HEK293 (cell line): ENCODE data around the gene ARMC8.

Source experiments
- CTCF ChIA-PET: fragments of 350-600 bp; formaldehyde crosslinking; extraction: SDS; loops from one replicate; lab custom pipeline; 2021; ENCODE audit warnings: antibody characterized with exemption; lab: Yijun Ruan, JAX
- POLR2A ChIA-PET: fragments of 300-600 bp; formaldehyde crosslinking; extraction: SDS; loops from one replicate; lab custom pipeline; 2020; ENCODE audit warnings: antibody characterized with exemption, inconsistent platforms; lab: Yijun Ruan, JAX
- H3K27ac ChIP-seq: fragments of 200-500 bp; sonication (Bioruptor generic); 2 replicates; pipeline ENCODE4 v1.5.1; 2014; ENCODE audit warnings: low read depth, low read length, control low read depth, inconsistent platforms; ENCODE audit errors: extremely low read depth
- H3K36me3 ChIP-seq, 2 experiments: fragments of 200-500 bp in 1 of 2; sonication (Bioruptor generic) in 1 of 2; 1 replicate in 1 of 2; 2 replicates in 1 of 2; pipeline ENCODE4 v1.5.1; 2014 to 2017; ENCODE audit warnings: inconsistent platforms in 2 of 2, low read length in 2 of 2; ENCODE audit not compliant: control insufficient read depth in 2 of 2, insufficient read depth in 1 of 2
- H3K4me1 ChIP-seq: fragments of 200-500 bp; sonication (Bioruptor generic); 2 replicates; pipeline ENCODE4 v1.5.1; 2014; ENCODE audit warnings: mild to moderate bottlenecking, low read length, inconsistent platforms; ENCODE audit not compliant: control insufficient read depth, insufficient read depth
- H3K4me3 ChIP-seq: 2 replicates; pipeline ENCODE4 v1.5.1; 2011; ENCODE audit warnings: low read depth, mild to moderate bottlenecking, control low read depth, low read length, moderate library complexity
- H3K9me3 ChIP-seq: fragments of 200-500 bp; sonication (Bioruptor generic); 2 replicates; pipeline ENCODE4 v1.5.1; 2014; ENCODE audit warnings: low read depth, low read length, inconsistent platforms; ENCODE audit not compliant: control insufficient read depth, insufficient read depth
- KLF8 ChIP-seq: fragments of 450-650 bp; formaldehyde crosslinking; IDR thresholded peaks from 2 replicates; pipeline ENCODE4 v1.5.1; 2016; ENCODE audit warnings: missing biosample characterization, missing genetic modification characterization
- MZF1 ChIP-seq: fragments of 450-650 bp; formaldehyde crosslinking; IDR thresholded peaks from 2 replicates; pipeline ENCODE4 v1.5.1; 2017; ENCODE audit warnings: missing biosample characterization, missing genetic modification characterization, borderline replicate concordance
- SCRT2 ChIP-seq: fragments of 450-650 bp; formaldehyde crosslinking; IDR thresholded peaks from 2 replicates; pipeline ENCODE4 v1.5.1; 2016; ENCODE audit warnings: missing biosample characterization, missing genetic modification characterization
- WT1 ChIP-seq: fragments of 450-650 bp; formaldehyde crosslinking; IDR thresholded peaks from 2 replicates; pipeline ENCODE4 v1.5.1; 2016; ENCODE audit warnings: missing biosample characterization, missing genetic modification characterization
- ZBTB20 ChIP-seq: fragments of 450-650 bp; formaldehyde crosslinking; IDR thresholded peaks from 2 replicates; pipeline ENCODE4 v1.5.1; 2016; ENCODE audit warnings: missing biosample characterization, missing genetic modification characterization
- ZBTB48 ChIP-seq: fragments of 450-650 bp; formaldehyde crosslinking; IDR thresholded peaks from 2 replicates; pipeline ENCODE4 v1.5.1; 2016; ENCODE audit warnings: missing biosample characterization, missing genetic modification characterization
- ZBTB8A ChIP-seq: fragments of 450-650 bp; formaldehyde crosslinking; IDR thresholded peaks from 2 replicates; pipeline ENCODE4 v1.5.1; 2016; ENCODE audit warnings: missing biosample characterization, missing genetic modification characterization
- ZEB2 ChIP-seq: fragments of 450-650 bp; formaldehyde crosslinking; IDR thresholded peaks from 2 replicates; pipeline ENCODE4 v1.5.1; 2016; ENCODE audit warnings: missing biosample characterization, missing genetic modification characterization
- ZFP69B ChIP-seq: fragments of 450-650 bp; formaldehyde crosslinking; IDR thresholded peaks from 2 replicates; pipeline ENCODE4 v1.5.1; 2016; ENCODE audit warnings: missing biosample characterization, missing genetic modification characterization
- ZNF174 ChIP-seq: fragments of 450-650 bp; formaldehyde crosslinking; IDR thresholded peaks from 2 replicates; pipeline ENCODE4 v1.5.0; 2017; ENCODE audit warnings: missing biosample characterization, mild to moderate bottlenecking, missing genetic modification characterization
- ZNF184 ChIP-seq: fragments of 450-650 bp; IDR thresholded peaks from 2 replicates; pipeline ENCODE4 v1.5.1; 2018; ENCODE audit warnings: missing biosample characterization, mild to moderate bottlenecking, missing genetic modification characterization
- ZNF19 ChIP-seq: fragments of 450-650 bp; formaldehyde crosslinking; IDR thresholded peaks from 2 replicates; pipeline ENCODE4; 2016; ENCODE audit warnings: missing biosample characterization, missing genetic modification characterization, low read depth
- ZNF221 ChIP-seq: fragments of 450-650 bp; formaldehyde crosslinking; IDR thresholded peaks from 2 replicates; pipeline ENCODE4 v1.5.1; 2017; ENCODE audit warnings: missing biosample characterization, missing genetic modification characterization, borderline replicate concordance
- ZNF335 ChIP-seq: fragments of 450-650 bp; formaldehyde crosslinking; conservative IDR thresholded peaks from 2 replicates; pipeline ENCODE4 v1.5.1; 2016; ENCODE audit warnings: missing biosample characterization, missing genetic modification characterization
- ZNF341 ChIP-seq: fragments of 450-650 bp; formaldehyde crosslinking; IDR thresholded peaks from 2 replicates; pipeline ENCODE4; 2016; ENCODE audit warnings: low read depth, missing biosample characterization, missing genetic modification characterization
- ZNF354C ChIP-seq: fragments of 450-650 bp; formaldehyde crosslinking; IDR thresholded peaks from 2 replicates; pipeline ENCODE4 v1.5.1; 2016; ENCODE audit warnings: missing biosample characterization, missing genetic modification characterization, low read depth, borderline replicate concordance
- ZNF416 ChIP-seq: fragments of 450-650 bp; formaldehyde crosslinking; IDR thresholded peaks from 2 replicates; pipeline ENCODE4 v1.5.1; 2016; ENCODE audit warnings: missing biosample characterization, missing genetic modification characterization
- ZNF654 ChIP-seq: fragments of 450-650 bp; formaldehyde crosslinking; IDR thresholded peaks from 2 replicates; pipeline ENCODE4 v1.5.1; 2016; ENCODE audit warnings: low read depth, missing biosample characterization, missing genetic modification characterization
- TF ChIP-seq, protein P1 (sequence below): fragments of 450-650 bp; formaldehyde crosslinking; IDR thresholded peaks from 2 replicates; pipeline ENCODE4 v1.5.1; 2017; ENCODE audit warnings: missing biosample characterization, missing genetic modification characterization
- TF ChIP-seq, protein P2 (sequence below): fragments of 450-650 bp; formaldehyde crosslinking; IDR thresholded peaks from 2 replicates; pipeline ENCODE4 v1.5.1; 2017; ENCODE audit warnings: missing biosample characterization, missing genetic modification characterization
- TF ChIP-seq, protein P3 (sequence below): fragments of 450-650 bp; formaldehyde crosslinking; IDR thresholded peaks from 2 replicates; pipeline ENCODE4 v1.5.1; 2016; ENCODE audit warnings: missing biosample characterization, missing genetic modification characterization
- TF ChIP-seq, protein P4 (sequence below): fragments of 450-650 bp; formaldehyde crosslinking; IDR thresholded peaks from 2 replicates; pipeline ENCODE4 v1.5.1; 2016; ENCODE audit warnings: missing biosample characterization, missing genetic modification characterization, low read depth
- TF ChIP-seq, protein P5 (sequence below): fragments of 450-650 bp; formaldehyde crosslinking; conservative IDR thresholded peaks from 2 replicates; pipeline ENCODE4 v1.5.1; 2016; ENCODE audit warnings: low read depth, missing biosample characterization, missing genetic modification characterization
- TF ChIP-seq, protein P6 (sequence below): fragments of 450-650 bp; formaldehyde crosslinking; IDR thresholded peaks from 2 replicates; pipeline ENCODE4 v1.5.1; 2016; ENCODE audit warnings: missing biosample characterization, missing genetic modification characterization

The ARMC8 gene

DNA sequence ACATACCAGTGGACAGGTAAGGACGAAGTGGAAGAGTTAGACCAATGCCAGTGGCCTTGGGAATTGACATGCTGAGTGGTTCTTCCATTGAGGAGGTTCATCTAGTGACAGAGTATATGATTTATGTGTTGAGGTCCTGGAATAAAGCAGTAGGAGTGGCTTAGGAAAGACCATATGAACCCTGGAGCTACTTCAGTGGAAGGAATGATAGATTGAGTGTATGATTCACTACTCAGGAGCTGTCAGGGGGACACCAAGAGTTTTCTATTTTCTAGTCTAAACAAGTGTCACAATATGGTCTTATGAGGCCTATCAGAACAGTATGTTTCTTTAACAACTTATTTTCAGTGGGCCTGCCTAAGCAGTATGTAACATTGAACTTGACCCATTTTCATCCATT is 78.6 kb downstream of the ARMC8 start (continued):
- TF ChIP-seq, protein P1, sequence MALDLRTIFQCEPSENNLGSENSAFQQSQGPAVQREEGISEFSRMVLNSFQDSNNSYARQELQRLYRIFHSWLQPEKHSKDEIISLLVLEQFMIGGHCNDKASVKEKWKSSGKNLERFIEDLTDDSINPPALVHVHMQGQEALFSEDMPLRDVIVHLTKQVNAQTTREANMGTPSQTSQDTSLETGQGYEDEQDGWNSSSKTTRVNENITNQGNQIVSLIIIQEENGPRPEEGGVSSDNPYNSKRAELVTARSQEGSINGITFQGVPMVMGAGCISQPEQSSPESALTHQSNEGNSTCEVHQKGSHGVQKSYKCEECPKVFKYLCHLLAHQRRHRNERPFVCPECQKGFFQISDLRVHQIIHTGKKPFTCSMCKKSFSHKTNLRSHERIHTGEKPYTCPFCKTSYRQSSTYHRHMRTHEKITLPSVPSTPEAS (tag by site-specific recombination), result no peak
- TF ChIP-seq SCRT2 (tag by site-specific recombination) (no peak), MZF1 (tag by site-specific recombination) (no peak), ZNF354C (tag by site-specific recombination) (no peak), ZBTB48 (tag by site-specific recombination) (no peak), ZNF221 (tag by site-specific recombination) (no peak), ZNF416 (tag by site-specific recombination) (no peak), ZNF341 (tag by site-specific recombination) (no peak), ZNF184 (tag by site-specific recombination) (no peak)
- TF ChIP-seq, protein P2, sequence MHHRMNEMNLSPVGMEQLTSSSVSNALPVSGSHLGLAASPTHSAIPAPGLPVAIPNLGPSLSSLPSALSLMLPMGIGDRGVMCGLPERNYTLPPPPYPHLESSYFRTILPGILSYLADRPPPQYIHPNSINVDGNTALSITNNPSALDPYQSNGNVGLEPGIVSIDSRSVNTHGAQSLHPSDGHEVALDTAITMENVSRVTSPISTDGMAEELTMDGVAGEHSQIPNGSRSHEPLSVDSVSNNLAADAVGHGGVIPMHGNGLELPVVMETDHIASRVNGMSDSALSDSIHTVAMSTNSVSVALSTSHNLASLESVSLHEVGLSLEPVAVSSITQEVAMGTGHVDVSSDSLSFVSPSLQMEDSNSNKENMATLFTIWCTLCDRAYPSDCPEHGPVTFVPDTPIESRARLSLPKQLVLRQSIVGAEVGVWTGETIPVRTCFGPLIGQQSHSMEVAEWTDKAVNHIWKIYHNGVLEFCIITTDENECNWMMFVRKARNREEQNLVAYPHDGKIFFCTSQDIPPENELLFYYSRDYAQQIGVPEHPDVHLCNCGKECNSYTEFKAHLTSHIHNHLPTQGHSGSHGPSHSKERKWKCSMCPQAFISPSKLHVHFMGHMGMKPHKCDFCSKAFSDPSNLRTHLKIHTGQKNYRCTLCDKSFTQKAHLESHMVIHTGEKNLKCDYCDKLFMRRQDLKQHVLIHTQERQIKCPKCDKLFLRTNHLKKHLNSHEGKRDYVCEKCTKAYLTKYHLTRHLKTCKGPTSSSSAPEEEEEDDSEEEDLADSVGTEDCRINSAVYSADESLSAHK (tag by site-specific recombination), result no peak
- TF ChIP-seq, all 188 proteins: peak for 0

DNA sequence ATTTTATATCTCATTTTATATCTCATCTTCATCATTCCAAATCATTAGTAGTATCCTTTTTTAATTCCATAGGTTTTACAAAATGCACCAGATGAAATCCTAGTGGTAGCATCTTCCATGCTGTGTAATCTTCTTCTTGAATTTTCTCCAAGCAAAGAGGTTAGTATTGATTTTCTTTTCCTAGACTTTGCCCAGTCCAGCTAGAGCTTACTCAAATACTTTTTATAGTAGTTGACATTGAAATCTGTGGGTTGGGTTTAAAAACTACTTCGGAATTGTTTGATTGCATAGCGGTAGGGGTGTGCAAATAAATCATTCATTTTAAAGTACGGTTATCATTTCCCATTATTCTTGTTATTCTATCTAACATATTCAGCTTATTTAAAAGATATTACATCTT is 80.0 kb downstream of the ARMC8 start:
- H3K4me1 ChIP-seq, result no peaks in the 10 kb centered on the region
- H3K9me3 ChIP-seq, result no peaks in the 10 kb centered on the region
- H3K4me3 ChIP-seq, result no peak overlapping the region
- ChIA-PET POLR2A (no interaction called here), CTCF (no interaction called here)
- H3K27ac ChIP-seq, result no peak overlapping the region
- peaks cover 0 to 30% of the 10 kb centered on the region in 2 experiments; a peak in 2 of 3 replicates for H3K36me3 ChIP-seq
- TF ChIP-seq, protein P3, sequence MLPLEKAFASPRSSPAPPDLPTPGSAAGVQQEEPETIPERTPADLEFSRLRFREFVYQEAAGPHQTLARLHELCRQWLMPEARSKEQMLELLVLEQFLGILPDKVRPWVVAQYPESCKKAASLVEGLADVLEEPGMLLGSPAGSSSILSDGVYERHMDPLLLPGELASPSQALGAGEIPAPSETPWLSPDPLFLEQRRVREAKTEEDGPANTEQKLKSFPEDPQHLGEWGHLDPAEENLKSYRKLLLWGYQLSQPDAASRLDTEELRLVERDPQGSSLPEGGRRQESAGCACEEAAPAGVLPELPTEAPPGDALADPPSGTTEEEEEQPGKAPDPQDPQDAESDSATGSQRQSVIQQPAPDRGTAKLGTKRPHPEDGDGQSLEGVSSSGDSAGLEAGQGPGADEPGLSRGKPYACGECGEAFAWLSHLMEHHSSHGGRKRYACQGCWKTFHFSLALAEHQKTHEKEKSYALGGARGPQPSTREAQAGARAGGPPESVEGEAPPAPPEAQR (tag by site-specific recombination), result no peak
- TF ChIP-seq ZEB2 (no peak), ZBTB20 (tag by site-specific recombination) (no peak), KLF8 (tag by site-specific recombination) (no peak), ZNF654 (tag by site-specific recombination) (no peak), ZNF335 (tag by site-specific recombination) (no peak), ZBTB8A (tag by site-specific recombination) (no peak), ZNF174 (tag by site-specific recombination) (no peak), ZFP69B (tag by site-specific recombination) (no peak), WT1 (tag by site-specific recombination) (no peak), ZNF19 (no peak)
- TF ChIP-seq, protein P4, sequence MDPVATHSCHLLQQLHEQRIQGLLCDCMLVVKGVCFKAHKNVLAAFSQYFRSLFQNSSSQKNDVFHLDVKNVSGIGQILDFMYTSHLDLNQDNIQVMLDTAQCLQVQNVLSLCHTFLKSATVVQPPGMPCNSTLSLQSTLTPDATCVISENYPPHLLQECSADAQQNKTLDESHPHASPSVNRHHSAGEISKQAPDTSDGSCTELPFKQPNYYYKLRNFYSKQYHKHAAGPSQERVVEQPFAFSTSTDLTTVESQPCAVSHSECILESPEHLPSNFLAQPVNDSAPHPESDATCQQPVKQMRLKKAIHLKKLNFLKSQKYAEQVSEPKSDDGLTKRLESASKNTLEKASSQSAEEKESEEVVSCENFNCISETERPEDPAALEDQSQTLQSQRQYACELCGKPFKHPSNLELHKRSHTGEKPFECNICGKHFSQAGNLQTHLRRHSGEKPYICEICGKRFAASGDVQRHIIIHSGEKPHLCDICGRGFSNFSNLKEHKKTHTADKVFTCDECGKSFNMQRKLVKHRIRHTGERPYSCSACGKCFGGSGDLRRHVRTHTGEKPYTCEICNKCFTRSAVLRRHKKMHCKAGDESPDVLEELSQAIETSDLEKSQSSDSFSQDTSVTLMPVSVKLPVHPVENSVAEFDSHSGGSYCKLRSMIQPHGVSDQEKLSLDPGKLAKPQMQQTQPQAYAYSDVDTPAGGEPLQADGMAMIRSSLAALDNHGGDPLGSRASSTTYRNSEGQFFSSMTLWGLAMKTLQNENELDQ (tag by site-specific recombination), result no peak
- TF ChIP-seq, protein P5, sequence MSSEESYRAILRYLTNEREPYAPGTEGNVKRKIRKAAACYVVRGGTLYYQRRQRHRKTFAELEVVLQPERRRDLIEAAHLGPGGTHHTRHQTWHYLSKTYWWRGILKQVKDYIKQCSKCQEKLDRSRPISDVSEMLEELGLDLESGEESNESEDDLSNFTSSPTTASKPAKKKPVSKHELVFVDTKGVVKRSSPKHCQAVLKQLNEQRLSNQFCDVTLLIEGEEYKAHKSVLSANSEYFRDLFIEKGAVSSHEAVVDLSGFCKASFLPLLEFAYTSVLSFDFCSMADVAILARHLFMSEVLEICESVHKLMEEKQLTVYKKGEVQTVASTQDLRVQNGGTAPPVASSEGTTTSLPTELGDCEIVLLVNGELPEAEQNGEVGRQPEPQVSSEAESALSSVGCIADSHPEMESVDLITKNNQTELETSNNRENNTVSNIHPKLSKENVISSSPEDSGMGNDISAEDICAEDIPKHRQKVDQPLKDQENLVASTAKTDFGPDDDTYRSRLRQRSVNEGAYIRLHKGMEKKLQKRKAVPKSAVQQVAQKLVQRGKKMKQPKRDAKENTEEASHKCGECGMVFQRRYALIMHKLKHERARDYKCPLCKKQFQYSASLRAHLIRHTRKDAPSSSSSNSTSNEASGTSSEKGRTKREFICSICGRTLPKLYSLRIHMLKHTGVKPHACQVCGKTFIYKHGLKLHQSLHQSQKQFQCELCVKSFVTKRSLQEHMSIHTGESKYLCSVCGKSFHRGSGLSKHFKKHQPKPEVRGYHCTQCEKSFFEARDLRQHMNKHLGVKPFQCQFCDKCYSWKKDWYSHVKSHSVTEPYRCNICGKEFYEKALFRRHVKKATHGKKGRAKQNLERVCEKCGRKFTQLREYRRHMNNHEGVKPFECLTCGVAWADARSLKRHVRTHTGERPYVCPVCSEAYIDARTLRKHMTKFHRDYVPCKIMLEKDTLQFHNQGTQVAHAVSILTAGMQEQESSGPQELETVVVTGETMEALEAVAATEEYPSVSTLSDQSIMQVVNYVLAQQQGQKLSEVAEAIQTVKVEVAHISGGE (tag by site-specific recombination), result no peak
- TF ChIP-seq, protein P6, sequence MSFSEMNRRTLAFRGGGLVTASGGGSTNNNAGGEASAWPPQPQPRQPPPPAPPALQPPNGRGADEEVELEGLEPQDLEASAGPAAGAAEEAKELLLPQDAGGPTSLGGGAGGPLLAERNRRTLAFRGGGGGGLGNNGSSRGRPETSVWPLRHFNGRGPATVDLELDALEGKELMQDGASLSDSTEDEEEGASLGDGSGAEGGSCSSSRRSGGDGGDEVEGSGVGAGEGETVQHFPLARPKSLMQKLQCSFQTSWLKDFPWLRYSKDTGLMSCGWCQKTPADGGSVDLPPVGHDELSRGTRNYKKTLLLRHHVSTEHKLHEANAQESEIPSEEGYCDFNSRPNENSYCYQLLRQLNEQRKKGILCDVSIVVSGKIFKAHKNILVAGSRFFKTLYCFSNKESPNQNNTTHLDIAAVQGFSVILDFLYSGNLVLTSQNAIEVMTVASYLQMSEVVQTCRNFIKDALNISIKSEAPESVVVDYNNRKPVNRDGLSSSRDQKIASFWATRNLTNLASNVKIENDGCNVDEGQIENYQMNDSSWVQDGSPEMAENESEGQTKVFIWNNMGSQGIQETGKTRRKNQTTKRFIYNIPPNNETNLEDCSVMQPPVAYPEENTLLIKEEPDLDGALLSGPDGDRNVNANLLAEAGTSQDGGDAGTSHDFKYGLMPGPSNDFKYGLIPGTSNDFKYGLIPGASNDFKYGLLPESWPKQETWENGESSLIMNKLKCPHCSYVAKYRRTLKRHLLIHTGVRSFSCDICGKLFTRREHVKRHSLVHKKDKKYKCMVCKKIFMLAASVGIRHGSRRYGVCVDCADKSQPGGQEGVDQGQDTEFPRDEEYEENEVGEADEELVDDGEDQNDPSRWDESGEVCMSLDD (tag by site-specific recombination), result no peak
